Kidney (tissue), 14 donors: ENCODE data around the gene SYT7. TPM values are rescaled to one million over a fixed set of nuclear protein-coding genes. Genes with fewer than 3 reads are reported as not detected.
A peak's percentile ranks its signal among the peaks of the same experiment; 100 is the strongest.

Experiments
- DNase-seq, 5 donors: peaks; one replicate each; pipeline ENCODE4 v3.0.0-alpha.2; 2013 to 2020
- FAIRE-seq: peaks from 2 replicates; lab custom pipeline; 2012; peaks lifted over from hg19 to GRCh38; lab: Jason Lieb, UNC
- H3K27ac ChIP-seq, 2 donors: one replicate each; pipeline ENCODE4 v1.7.0; 2013; ENCODE audit warnings: low read depth in 2 of 2, low read length in 2 of 2, inconsistent platforms in 1 of 2
- H3K27me3 ChIP-seq: one replicate; pipeline ENCODE4 v1.7.1; 2013; ENCODE audit warnings: low read length, inconsistent platforms; ENCODE audit not compliant: control insufficient read depth, insufficient read depth
- H3K36me3 ChIP-seq, 3 donors: one replicate each; pipeline versions ENCODE4 v1.7.0 to v1.7.1; 2013; ENCODE audit warnings: low read length in 3 of 3, control low read depth in 1 of 3, inconsistent platforms in 1 of 3; ENCODE audit not compliant: insufficient read depth in 3 of 3, control insufficient read depth in 2 of 3
- H3K4me1 ChIP-seq, 3 donors: one replicate each; pipeline versions ENCODE4 v1.7.0 to v1.7.1; 2013; ENCODE audit warnings: low read length in 3 of 3, inconsistent platforms in 1 of 3, low read depth in 1 of 3; ENCODE audit not compliant: control insufficient read depth in 2 of 3, insufficient read depth in 2 of 3
- H3K4me3 ChIP-seq, 3 donors: one replicate each; pipeline versions ENCODE4 v1.7.0 to v1.8.1; 2013; ENCODE audit warnings: low read length in 3 of 3, control low read depth in 1 of 3, inconsistent platforms in 1 of 3
- H3K9ac ChIP-seq, 3 donors: one replicate each; pipeline versions ENCODE4 v1.7.0 to v1.7.1; 2013; ENCODE audit warnings: low read length in 3 of 3, control low read depth in 1 of 3, inconsistent platforms in 1 of 3
- H3K9me3 ChIP-seq, 3 donors: one replicate each; pipeline versions ENCODE4 v1.7.0 to v1.7.1; 2013; ENCODE audit warnings: low read length in 3 of 3, control low read depth in 1 of 3, inconsistent platforms in 1 of 3; ENCODE audit not compliant: control insufficient read depth in 2 of 3, insufficient read depth in 1 of 3
- CTCF ChIP-seq: IDR thresholded peaks from 3 replicates; pipeline ENCODE4 v1.5.1; 2012; ENCODE audit warnings: mild to moderate bottlenecking, moderate library complexity, borderline replicate concordance; ENCODE audit not compliant: insufficient read depth; ENCODE audit errors: extremely low read depth
- intact Hi-C: fragments of 100-400 bp; cut with DNase I; formaldehyde crosslinking; loops from one replicate; pipeline ENCODE4 v1.11.1; 2022
- polyA plus RNA-seq: library from polyadenylated mRNA; stranded (reverse); fragments of 350-450 nt; fragmentation: Illumina TruSeq; extraction: RNeasy Lipid Tissue Mini Kit (QIAGEN cat#74804); gene quantifications from one replicate; pipeline ENCODE4 v1.2.3, GENCODE V29; 2014; ENCODE audit warnings: low read depth, low replicate concordance; ENCODE audit not compliant: insufficient read depth
- total RNA-seq: library from RNA; stranded (reverse); fragmentation: NEBNext Ultra II Directional; extraction: Animal tissue kit (Norgen Biotek cat#: 25700); gene quantifications from one replicate; pipeline ENCODE4 v1.2.1, GENCODE V29; 2021
- donor health status: control.
- donor health status: control.
- donor health status: control.
- donor health status: control.
- donor health status: control.
- donor health status: DM: yes; HTN: yes; CAD: no.
- donor health status: Normal renal cell carcinoma (clear cell type).

Gene SYT7
- total and polyA plus RNA-seq, 2 donors from 2014 or later: 5.7 to 6.7 TPM

DNA sequence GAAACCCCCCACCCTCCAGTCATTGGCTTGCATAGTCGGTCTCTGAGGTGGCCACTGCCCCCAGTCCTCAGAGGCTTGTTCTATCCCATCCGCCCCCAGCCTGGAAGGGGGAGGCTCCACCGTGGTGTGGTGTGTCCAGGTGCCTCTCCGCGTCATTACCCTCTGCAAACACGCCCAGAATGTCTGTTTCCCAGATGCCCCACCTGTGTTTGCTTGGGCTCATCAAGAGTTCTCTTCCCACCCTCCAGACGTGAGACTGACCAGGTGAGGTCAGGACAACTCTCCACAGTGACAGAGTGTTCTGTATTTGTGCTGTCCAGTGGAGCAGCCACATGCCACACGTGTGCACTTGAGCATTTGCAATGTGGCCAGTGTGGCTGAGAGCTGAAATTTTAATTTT, 47.5 kb downstream of the SYT7 start:
- no peak overlapping the region for H3K4me3 ChIP-seq
- intact Hi-C loops: no loop called here
- peaks cover 0 to 29% (median 15%) of the 10 kb centered on the region in 3 donors for H3K4me1 ChIP-seq
- no peak overlapping the region for H3K27ac ChIP-seq
- FAIRE-seq (no peak), DNase-seq (peak in 1 of 5 donors; percentile 53)
- TF ChIP-seq CTCF: no peak
- no peaks in the 10 kb centered on the region for H3K27me3 ChIP-seq
- H3K9ac ChIP-seq: no peak overlapping the region
- H3K36me3 ChIP-seq: no peaks in the 10 kb centered on the region
- H3K9me3 ChIP-seq: no peaks in the 10 kb centered on the region

DNA sequence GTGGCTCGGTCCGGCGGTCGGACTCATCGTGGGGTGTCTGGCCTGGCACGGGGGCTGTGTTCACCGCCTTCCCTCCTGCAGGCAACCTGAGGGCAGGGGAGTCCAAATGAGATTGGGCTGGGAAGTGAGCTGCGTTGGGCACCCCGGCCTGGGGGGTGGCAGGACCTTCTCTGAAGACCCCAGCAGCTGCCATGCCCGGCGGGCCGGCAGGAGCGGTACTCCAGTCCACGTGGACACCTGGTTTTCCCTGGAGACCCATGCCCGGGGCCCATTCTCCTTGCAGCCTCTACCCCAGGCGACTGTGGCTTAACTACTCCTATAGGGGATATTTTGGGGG, 47.9 kb downstream of the SYT7 start:
- peaks cover 0 to 29% (median 15%) of the 10 kb centered on the region in 3 donors for H3K4me1 ChIP-seq
- H3K27ac ChIP-seq: no peak overlapping the region
- no peak for TF ChIP-seq CTCF

GRCh38 chr11:61532134-61533038, 48.5 kb downstream of the SYT7 start:
- DNase-seq: peak in 2 of 5 donors; percentile 52 to 61

More for the DNA sequence above, 47.9 kb downstream of the SYT7 start:
- FAIRE-seq (no peak), DNase-seq (no peak)
- Histone ChIP-seq H3K36me3 (no peaks in the 10 kb centered on the region), H3K27me3 (no peaks in the 10 kb centered on the region), H3K9me3 (no peaks in the 10 kb centered on the region), H3K4me3 (no peak overlapping the region), H3K9ac (no peak overlapping the region)
- intact Hi-C loops: no loop called here

More at GRCh38 chr11:61532134-61533038, 48.5 kb downstream of the SYT7 start:
- TF ChIP-seq CTCF: peak; percentile 45
- peaks cover 0 to 29% (median 15%) of the 10 kb centered on the region in 3 donors for H3K4me1 ChIP-seq
- H3K27ac ChIP-seq: no peak overlapping the region
- H3K4me3 ChIP-seq: no peak overlapping the region
- intact Hi-C loops: no loop called here
- no peaks in the 10 kb centered on the region for H3K9me3 ChIP-seq
- FAIRE-seq: no peak
- H3K9ac ChIP-seq: no peak overlapping the region
- no peaks in the 10 kb centered on the region for H3K27me3 ChIP-seq
- no peaks in the 10 kb centered on the region for H3K36me3 ChIP-seq
